Psoas muscle (tissue), 8 donors: Measurements from ENCODE around the gene KLHL40. TPM values are rescaled to one million over a fixed set of nuclear protein-coding genes. Genes with fewer than 3 reads are reported as not detected.

ENCODE experiments used
- ATAC-seq, 4 donors: fragments of 200-7000 bp; cut with Tn5 transposase; one replicate each; pipeline ENCODE4 v1.9.1; 2020; ENCODE audit warnings: moderate library complexity in 3 of 4, mild to moderate bottlenecking in 2 of 4
- DNase-seq, 2 donors: peaks; one replicate each; pipeline ENCODE4 v3.0.0-alpha.2; 2020
- H3K27ac ChIP-seq: fragments of 200-600 bp; one replicate; pipeline ENCODE4 v1.8.0; 2022
- H3K27me3 ChIP-seq, 3 donors: fragments of 200-600 bp in 1 of 3; one replicate each; pipeline versions ENCODE4 v1.6.1 to v1.8.0; 2013 to 2022; ENCODE audit warnings: low read length in 2 of 3, mild to moderate bottlenecking in 2 of 3, moderate library complexity in 1 of 3; ENCODE audit not compliant: insufficient read depth in 3 of 3
- H3K36me3 ChIP-seq, 2 donors: fragments of 200-600 bp in 1 of 2; one replicate each; pipeline versions ENCODE4 v1.6.1 to v1.8.0; 2013 to 2022; ENCODE audit warnings: low read depth in 1 of 2, mild to moderate bottlenecking in 1 of 2, moderate library complexity in 1 of 2; ENCODE audit not compliant: insufficient read depth in 1 of 2
- H3K4me1 ChIP-seq: fragments of 200-600 bp; one replicate; pipeline ENCODE4 v1.8.0; 2022
- H3K4me3 ChIP-seq: fragments of 200-600 bp; one replicate; pipeline ENCODE4 v1.8.0; 2022; ENCODE audit warnings: mild to moderate bottlenecking
- H3K9me3 ChIP-seq: fragments of 200-600 bp; one replicate; pipeline ENCODE4 v1.8.0; 2022
- CTCF ChIP-seq: fragments of 200-600 bp; IDR thresholded peaks from one replicate; pipeline ENCODE4 v1.8.0; 2022; ENCODE audit warnings: antibody characterized with exemption
- WGBS, 3 donors: extraction: QIAGEN DNeasy Blood & Tissue Kit; methylation state at CpG; one replicate each; pipeline versions ENCODE4 v1.1.6 to v1.1.7; 2013; 5-methylcytosine and 5-hydroxymethylcytosine counted together
- intact Hi-C, 2 donors: fragments of 100-400 bp; cut with DNase I; formaldehyde crosslinking; loops; one replicate each; pipeline versions ENCODE4 v1.11.0 to v1.14.2; 2022
- polyA plus RNA-seq, 3 donors: library from polyadenylated mRNA; stranded (reverse); fragments of 200-250 nt; gene quantifications; one replicate each; pipeline ENCODE4 v1.2.3, GENCODE V29; 2013
- total RNA-seq, 4 donors: library from RNA; stranded (reverse); fragmentation: NEBNext Ultra II Directional in 2 of 4; extraction: Animal tissue kit (Norgen Biotek cat#: 25700) in 2 of 4; gene quantifications; one replicate each; pipeline versions ENCODE4 v1.2.1 to v1.2.4, GENCODE V29; 2021 to 2023
- donor health status: healthy with polysubstance abuse.
- donor health status: DM: no; HTN: no; CAD: no; lungs with moderate emphysema.
- donor health status: Bipolar disorder and iron deficiency.
- donor health status: healthy.
- donor health status: DM: yes; HTN: yes; CAD: no.
- donor health status: DM: no; HTN: no; CAD: no.
- donor health status: DM: no; HTN: no; CAD: no.
- donor health status: DM: yes; HTN: yes; CAD: no.

KLHL40 gene
- total and polyA plus RNA-seq, 7 donors = 241 to 923 (median 392) TPM

GRCh38 chr3:42690191-42690590, 4.9 kb downstream of the KLHL40 start:
- ATAC-seq (no peak), DNase-seq (peak in 1 of 2 donors; percentile 40)
- Histone ChIP-seq H3K4me3 (no peak overlapping the region), H3K27ac (peak overlapping the region; percentile 98), H3K9me3 (no peaks in the 10 kb centered on the region), H3K27me3 (no peaks in the 10 kb centered on the region), H3K4me1 (peaks cover 30% of the 10 kb centered on the region), H3K36me3 (peaks cover 0 to 35% of the 10 kb centered on the region in 2 donors)
- WGBS, 3 donors = 74 to 77% (median 77%) methylated on average over 7 of the region's 7 CpGs
- TF ChIP-seq CTCF = no peak
- intact Hi-C loops = no loop called here

GRCh38 chr3:42690766-42691680, 5.7 kb downstream of the KLHL40 start:
- 56 to 69% (median 56%) methylated on average over 10 of the region's 10 CpGs for WGBS, 3 donors
- H3K27me3 ChIP-seq = no peaks in the 10 kb centered on the region
- H3K36me3 ChIP-seq = peaks cover 0 to 35% of the 10 kb centered on the region in 2 donors
- ATAC-seq (peak in 1 of 4 donors; percentile 6), DNase-seq (peak in 1 of 2 donors; percentile 43)
- intact Hi-C loops = no loop called here
- no peak overlapping the region for H3K4me3 ChIP-seq
- H3K27ac ChIP-seq = peak overlapping the region; percentile 100
- no peak for TF ChIP-seq CTCF
- H3K9me3 ChIP-seq = no peaks in the 10 kb centered on the region
- peaks cover 25% of the 10 kb centered on the region for H3K4me1 ChIP-seq

GRCh38 chr3:42691816-42692666, 6.7 kb downstream of the KLHL40 start:
- peaks cover 0 to 35% of the 10 kb centered on the region in 2 donors for H3K36me3 ChIP-seq
- no peaks in the 10 kb centered on the region for H3K27me3 ChIP-seq
- intact Hi-C loops = no loop called here
- H3K27ac ChIP-seq = peak overlapping the region; percentile 100
- DNase-seq = no peak
- no peak overlapping the region for H3K4me3 ChIP-seq
- 61 to 77% (median 69%) methylated on average over 13 of the region's 13 CpGs for WGBS, 3 donors
- H3K9me3 ChIP-seq = no peaks in the 10 kb centered on the region
- TF ChIP-seq CTCF = no peak
- ATAC-seq = peak in 1 of 4 donors; percentile 2
- H3K4me1 ChIP-seq = peaks cover 17% of the 10 kb centered on the region

GRCh38 chr3:42692667-42693529, 7.6 kb downstream of the KLHL40 start:
- Histone ChIP-seq H3K27ac (peak overlapping the region; percentile 100), H3K4me1 (peaks cover 17% of the 10 kb centered on the region), H3K36me3 (peaks cover 0 to 37% of the 10 kb centered on the region in 2 donors), H3K4me3 (no peak overlapping the region), H3K27me3 (no peaks in the 10 kb centered on the region), H3K9me3 (no peaks in the 10 kb centered on the region)
- peak in 2 of 4 donors; percentile 3 to 18 for ATAC-seq
- intact Hi-C loops = no loop called here
- TF ChIP-seq CTCF = no peak
- 69 to 87% (median 73%) methylated on average over 17 of the region's 17 CpGs for WGBS, 3 donors
- DNase-seq = no peak
